OCI-LY1 (cell line): ENCODE results near the gene IST1.

Experiments used
- CTCF ChIP-seq: fragments of 200-600 bp; sonication (generic), shearing (Covaris generic); IDR thresholded peaks from 2 replicates; pipeline ENCODE4 v1.5.1; 2017; ENCODE audit warnings: mild to moderate bottlenecking, antibody characterized with exemption, low read length, moderate library complexity, mixed read lengths
- EZH2 ChIP-seq: fragments of 200-600 bp; sonication (generic), shearing (Covaris generic); IDR thresholded peaks from 2 replicates; pipeline ENCODE4 v1.8.0; 2017; ENCODE audit warnings: borderline replicate concordance, mixed run types, mild to moderate bottlenecking, antibody characterized with exemption, low read length, moderate library complexity, mixed read lengths

GRCh38 chr16:71924710-71925109, 29.4 kb downstream of the IST1 start:
- TF ChIP-seq CTCF: no peak
- no peak for TF ChIP-seq EZH2
